Measurements from ENCODE around the gene COL24A1.

COL24A1 gene

DNA sequence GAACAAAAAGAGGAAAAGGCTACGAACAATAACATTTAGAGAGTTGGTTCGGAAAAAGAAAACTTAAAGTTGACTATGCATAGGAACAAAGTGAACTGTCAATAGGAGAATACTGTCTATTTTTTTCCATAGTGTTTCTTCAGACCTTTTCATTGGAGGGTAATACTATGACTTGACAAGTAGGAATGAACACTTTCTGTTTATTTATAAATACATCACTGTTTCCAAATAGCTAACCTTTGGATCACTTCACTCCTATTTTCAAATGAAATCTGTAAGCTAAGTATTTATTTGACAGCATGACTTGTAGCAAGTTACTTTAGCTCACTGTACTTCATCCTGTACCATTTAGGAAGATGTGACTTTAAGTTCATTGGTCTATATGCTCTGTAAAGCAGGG, 221.3 kb downstream of the COL24A1 start:
- H3K27me3 ChIP-seq (ENCODE audit: control insufficient read depth in 1 of 2, insufficient read depth in 2 of 2, low read length in 2 of 2), result no peaks in the 10 kb centered on the region
- no peak overlapping the region for H3K27ac ChIP-seq (ENCODE audit: low read depth, low read length)
- no peak overlapping the region for H3K9ac ChIP-seq (ENCODE audit: low read length)
- no peaks in the 10 kb centered on the region for H3K36me3 ChIP-seq (ENCODE audit: insufficient read depth, low read length)
- no peaks in the 10 kb centered on the region for H3K4me1 ChIP-seq (ENCODE audit: insufficient read depth, low read length)
- no peaks in the 10 kb centered on the region for H3K9me3 ChIP-seq (ENCODE audit: low read length)
- no peak overlapping the region for H3K4me3 ChIP-seq (ENCODE audit: low read depth in 1 of 2, low read length in 2 of 2)

- Histone ChIP-seq H3K27ac (ENCODE audit: low read depth, low read length) (no peak overlapping the region), H3K9me3 (ENCODE audit: low read length) (no peaks in the 10 kb centered on the region), H3K4me1 (ENCODE audit: insufficient read depth, low read length) (no peaks in the 10 kb centered on the region), H3K36me3 (ENCODE audit: insufficient read depth, low read length) (no peaks in the 10 kb centered on the region), H3K4me3 (ENCODE audit: low read depth in 1 of 2, low read length in 2 of 2) (no peak overlapping the region), H3K27me3 (ENCODE audit: control insufficient read depth in 1 of 2, insufficient read depth in 2 of 2, low read length in 2 of 2) (no peaks in the 10 kb centered on the region), H3K9ac (ENCODE audit: low read length) (no peak overlapping the region)
These were observed 222.1 kb downstream of the COL24A1 start for GRCh38 chr1:85934516-85934915.

DNA sequence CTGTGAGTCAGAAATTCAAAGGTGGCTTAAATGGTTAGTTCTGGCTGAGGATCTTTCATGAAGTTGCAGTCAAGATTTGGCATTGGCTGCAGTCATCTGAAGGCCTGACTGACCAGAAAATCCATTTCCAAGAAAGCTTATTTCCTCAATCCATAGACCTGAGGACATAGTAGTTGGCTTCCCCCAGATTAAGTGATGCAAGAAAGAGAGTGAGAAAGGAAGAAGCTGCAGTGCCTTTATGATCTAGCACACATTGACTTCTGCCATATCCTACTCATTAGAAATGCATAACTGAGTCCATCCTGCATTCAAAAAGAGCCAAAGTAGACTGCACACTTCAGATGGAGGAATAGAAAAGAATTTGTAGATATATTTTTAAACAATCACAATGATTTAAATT, 222.6 kb downstream of the COL24A1 start:
- Histone ChIP-seq H3K27me3 (ENCODE audit: control insufficient read depth in 1 of 2, insufficient read depth in 2 of 2, low read length in 2 of 2) (no peaks in the 10 kb centered on the region), H3K36me3 (ENCODE audit: insufficient read depth, low read length) (no peaks in the 10 kb centered on the region), H3K9me3 (ENCODE audit: low read length) (no peaks in the 10 kb centered on the region), H3K9ac (ENCODE audit: low read length) (no peak overlapping the region), H3K4me3 (ENCODE audit: low read depth in 1 of 2, low read length in 2 of 2) (no peak overlapping the region), H3K4me1 (ENCODE audit: insufficient read depth, low read length) (no peaks in the 10 kb centered on the region), H3K27ac (ENCODE audit: low read depth, low read length) (no peak overlapping the region)

GRCh38 chr1:85911742-85912141, 244.8 kb downstream of the COL24A1 start:
- H3K4me3 ChIP-seq (ENCODE audit: low read depth in 1 of 2, low read length in 2 of 2), result no peak overlapping the region
- H3K27me3 ChIP-seq (ENCODE audit: control insufficient read depth in 1 of 2, insufficient read depth in 2 of 2, low read length in 2 of 2), result no peaks in the 10 kb centered on the region
- no peak overlapping the region for H3K9ac ChIP-seq (ENCODE audit: low read length)
- no peaks in the 10 kb centered on the region for H3K9me3 ChIP-seq (ENCODE audit: low read length)
- no peaks in the 10 kb centered on the region for H3K36me3 ChIP-seq (ENCODE audit: insufficient read depth, low read length)
- H3K4me1 ChIP-seq (ENCODE audit: insufficient read depth, low read length), result no peaks in the 10 kb centered on the region
- no peak overlapping the region for H3K27ac ChIP-seq (ENCODE audit: low read depth, low read length)

DNA sequence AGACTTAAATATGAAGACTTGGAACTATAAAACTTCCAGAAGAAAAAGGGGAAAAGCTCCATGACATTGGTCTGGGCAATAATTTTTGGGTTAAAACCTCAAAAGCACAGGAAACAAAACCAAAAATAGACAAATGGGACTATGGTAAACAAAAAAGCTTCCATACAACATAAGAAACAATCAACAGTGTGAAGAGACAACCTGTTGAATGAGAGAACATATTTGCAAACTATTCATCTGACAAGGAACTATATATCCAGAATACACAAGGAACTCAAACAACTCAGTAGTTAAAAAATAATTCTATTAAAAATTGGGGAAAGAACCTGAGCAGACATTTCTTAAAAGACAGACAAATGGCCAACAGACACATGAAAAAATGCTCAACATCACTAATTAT, 255.7 kb downstream of the COL24A1 start:
- no peak overlapping the region for H3K27ac ChIP-seq (ENCODE audit: low read depth, low read length)
- no peak overlapping the region for H3K4me3 ChIP-seq (ENCODE audit: low read depth in 1 of 2, low read length in 2 of 2)
- no peaks in the 10 kb centered on the region for H3K27me3 ChIP-seq (ENCODE audit: control insufficient read depth in 1 of 2, insufficient read depth in 2 of 2, low read length in 2 of 2)
- H3K4me1 ChIP-seq (ENCODE audit: insufficient read depth, low read length), result no peaks in the 10 kb centered on the region
- H3K36me3 ChIP-seq (ENCODE audit: insufficient read depth, low read length), result no peaks in the 10 kb centered on the region
- peaks cover 5% of the 10 kb centered on the region for H3K9me3 ChIP-seq (ENCODE audit: low read length)
- H3K9ac ChIP-seq (ENCODE audit: low read length), result no peak overlapping the region

GRCh38 chr1:85898861-85899260, 257.7 kb downstream of the COL24A1 start:
- Histone ChIP-seq H3K9ac (ENCODE audit: low read length) (no peak overlapping the region), H3K9me3 (ENCODE audit: low read length) (peaks cover 5% of the 10 kb centered on the region), H3K36me3 (ENCODE audit: insufficient read depth, low read length) (no peaks in the 10 kb centered on the region), H3K4me3 (ENCODE audit: low read depth in 1 of 2, low read length in 2 of 2) (no peak overlapping the region), H3K27ac (ENCODE audit: low read depth, low read length) (no peak overlapping the region), H3K4me1 (ENCODE audit: insufficient read depth, low read length) (no peaks in the 10 kb centered on the region), H3K27me3 (ENCODE audit: control insufficient read depth in 1 of 2, insufficient read depth in 2 of 2, low read length in 2 of 2) (no peaks in the 10 kb centered on the region)

GRCh38 chr1:85894651-85895050, 261.9 kb downstream of the COL24A1 start:
- no peaks in the 10 kb centered on the region for H3K27me3 ChIP-seq (ENCODE audit: control insufficient read depth in 1 of 2, insufficient read depth in 2 of 2, low read length in 2 of 2)
- H3K9me3 ChIP-seq (ENCODE audit: low read length), result no peaks in the 10 kb centered on the region
- no peaks in the 10 kb centered on the region for H3K4me1 ChIP-seq (ENCODE audit: insufficient read depth, low read length)
- no peak overlapping the region for H3K27ac ChIP-seq (ENCODE audit: low read depth, low read length)
- H3K4me3 ChIP-seq (ENCODE audit: low read depth in 1 of 2, low read length in 2 of 2), result no peak overlapping the region
- H3K36me3 ChIP-seq (ENCODE audit: insufficient read depth, low read length), result no peaks in the 10 kb centered on the region
- no peak overlapping the region for H3K9ac ChIP-seq (ENCODE audit: low read length)

GRCh38 chr1:85892366-85892765, 264.2 kb downstream of the COL24A1 start:
- Histone ChIP-seq H3K9me3 (ENCODE audit: low read length) (no peaks in the 10 kb centered on the region), H3K36me3 (ENCODE audit: insufficient read depth, low read length) (no peaks in the 10 kb centered on the region), H3K9ac (ENCODE audit: low read length) (no peak overlapping the region), H3K27ac (ENCODE audit: low read depth, low read length) (no peak overlapping the region), H3K27me3 (ENCODE audit: control insufficient read depth in 1 of 2, insufficient read depth in 2 of 2, low read length in 2 of 2) (no peaks in the 10 kb centered on the region), H3K4me1 (ENCODE audit: insufficient read depth, low read length) (no peaks in the 10 kb centered on the region), H3K4me3 (ENCODE audit: low read depth in 1 of 2, low read length in 2 of 2) (no peak overlapping the region)

DNA sequence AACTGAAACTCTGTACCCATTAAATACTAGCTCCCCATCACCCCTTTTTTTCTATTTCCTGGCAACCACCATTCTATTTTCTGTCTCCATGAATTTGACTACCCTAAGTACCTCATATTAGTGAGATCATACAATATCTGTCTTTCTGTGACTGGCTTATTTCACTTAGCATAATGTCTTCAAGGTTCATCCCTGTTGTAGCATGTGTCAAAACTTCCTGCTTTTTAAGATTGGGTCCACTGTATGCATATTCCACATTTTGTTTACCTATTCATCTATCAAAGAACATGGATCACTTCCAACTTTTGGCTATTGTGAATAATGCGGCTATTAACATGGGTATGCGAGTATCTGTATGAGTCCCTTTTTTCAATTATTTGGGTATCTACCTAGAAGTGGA, 266.7 kb downstream of the COL24A1 start:
- Histone ChIP-seq H3K36me3 (ENCODE audit: insufficient read depth, low read length) (no peaks in the 10 kb centered on the region), H3K9ac (ENCODE audit: low read length) (no peak overlapping the region), H3K27ac (ENCODE audit: low read depth, low read length) (no peak overlapping the region), H3K4me3 (ENCODE audit: low read depth in 1 of 2, low read length in 2 of 2) (no peak overlapping the region), H3K9me3 (ENCODE audit: low read length) (no peaks in the 10 kb centered on the region), H3K4me1 (ENCODE audit: insufficient read depth, low read length) (no peaks in the 10 kb centered on the region), H3K27me3 (ENCODE audit: control insufficient read depth in 1 of 2, insufficient read depth in 2 of 2, low read length in 2 of 2) (no peaks in the 10 kb centered on the region)

DNA sequence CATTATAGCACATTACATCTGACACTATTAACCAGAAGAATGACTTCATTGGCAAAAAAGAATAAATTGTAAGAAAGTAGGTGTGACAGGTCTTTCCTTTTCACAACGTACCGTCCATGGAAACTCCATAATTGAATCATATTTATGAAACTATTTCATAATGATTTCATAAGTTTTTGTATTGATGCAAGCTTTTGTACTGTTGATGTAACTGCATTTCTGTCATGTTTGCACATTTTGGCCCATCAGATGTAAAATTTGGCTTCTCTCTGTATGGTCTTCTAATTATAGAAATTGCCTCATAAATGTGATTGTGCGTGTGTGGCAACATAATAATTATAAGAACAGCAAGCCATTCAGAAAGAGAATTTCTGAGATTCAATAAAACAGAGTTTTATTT, 267.7 kb downstream of the COL24A1 start:
- Histone ChIP-seq H3K4me1 (ENCODE audit: insufficient read depth, low read length) (no peaks in the 10 kb centered on the region), H3K9me3 (ENCODE audit: low read length) (no peaks in the 10 kb centered on the region), H3K36me3 (ENCODE audit: insufficient read depth, low read length) (no peaks in the 10 kb centered on the region), H3K27ac (ENCODE audit: low read depth, low read length) (no peak overlapping the region), H3K9ac (ENCODE audit: low read length) (no peak overlapping the region), H3K4me3 (ENCODE audit: low read depth in 1 of 2, low read length in 2 of 2) (no peak overlapping the region), H3K27me3 (ENCODE audit: control insufficient read depth in 1 of 2, insufficient read depth in 2 of 2, low read length in 2 of 2) (no peaks in the 10 kb centered on the region)

GRCh38 chr1:85884372-85885035, 272.1 kb downstream of the COL24A1 start:
- Histone ChIP-seq H3K27me3 (ENCODE audit: control insufficient read depth in 1 of 2, insufficient read depth in 2 of 2, low read length in 2 of 2) (no peaks in the 10 kb centered on the region), H3K27ac (ENCODE audit: low read depth, low read length) (no peak overlapping the region), H3K9me3 (ENCODE audit: low read length) (no peaks in the 10 kb centered on the region), H3K36me3 (ENCODE audit: insufficient read depth, low read length) (no peaks in the 10 kb centered on the region), H3K4me3 (ENCODE audit: low read depth in 1 of 2, low read length in 2 of 2) (no peak overlapping the region), H3K4me1 (ENCODE audit: insufficient read depth, low read length) (no peaks in the 10 kb centered on the region), H3K9ac (ENCODE audit: low read length) (no peak overlapping the region)

GRCh38 chr1:85867189-85867588, 289.4 kb downstream of the COL24A1 start:
- H3K27me3 ChIP-seq (ENCODE audit: control insufficient read depth in 1 of 2, insufficient read depth in 2 of 2, low read length in 2 of 2), result no peaks in the 10 kb centered on the region
- H3K4me1 ChIP-seq (ENCODE audit: insufficient read depth, low read length), result no peaks in the 10 kb centered on the region
- H3K9ac ChIP-seq (ENCODE audit: low read length), result no peak overlapping the region
- H3K9me3 ChIP-seq (ENCODE audit: low read length), result no peaks in the 10 kb centered on the region
- no peak overlapping the region for H3K4me3 ChIP-seq (ENCODE audit: low read depth in 1 of 2, low read length in 2 of 2)
- no peaks in the 10 kb centered on the region for H3K36me3 ChIP-seq (ENCODE audit: insufficient read depth, low read length)
- H3K27ac ChIP-seq (ENCODE audit: low read depth, low read length), result no peak overlapping the region
